Measurements from ENCODE around the gene RAD51D.

The RAD51D gene

GRCh38 chr17:35056013-35056412 is 63.6 kb downstream of the RAD51D start:
- DNase-seq (ENCODE audit: low read depth) = no peak

GRCh38 chr17:35053204-35053603 is 66.5 kb downstream of the RAD51D start:
- no peak for TF ChIP-seq CTCF (conservative IDR thresholded peaks at IDR 0.05; ENCODE audit: low read depth, low read length)
- DNase-seq (ENCODE audit: low read depth) = no peak
- H3K4me3 ChIP-seq (ENCODE audit: low read length) = no peak overlapping the region

More at GRCh38 chr17:35056013-35056412, 63.6 kb downstream of the RAD51D start:
- TF ChIP-seq CTCF (conservative IDR thresholded peaks at IDR 0.05; ENCODE audit: low read depth, low read length) = no peak
- H3K4me3 ChIP-seq (ENCODE audit: low read length) = no peak overlapping the region

GRCh38 chr17:35052780-35053179 is 66.9 kb downstream of the RAD51D start:
- TF ChIP-seq CTCF (conservative IDR thresholded peaks at IDR 0.05; ENCODE audit: low read depth, low read length) = no peak
- no peak for DNase-seq (ENCODE audit: low read depth)
- H3K4me3 ChIP-seq (ENCODE audit: low read length) = no peak overlapping the region

GRCh38 chr17:35052241-35052610 is 67.4 kb downstream of the RAD51D start:
- TF ChIP-seq CTCF (conservative IDR thresholded peaks at IDR 0.05; ENCODE audit: low read depth, low read length) = no peak
- no peak overlapping the region for H3K4me3 ChIP-seq (ENCODE audit: low read length)
- DNase-seq (ENCODE audit: low read depth) = no peak

GRCh38 chr17:35051579-35052240 is 68.0 kb downstream of the RAD51D start:
- no peak for TF ChIP-seq CTCF (conservative IDR thresholded peaks at IDR 0.05; ENCODE audit: low read depth, low read length)
- no peak for DNase-seq (ENCODE audit: low read depth)
- no peak overlapping the region for H3K4me3 ChIP-seq (ENCODE audit: low read length)

GRCh38 chr17:35051183-35051578 is 68.5 kb downstream of the RAD51D start:
- no peak overlapping the region for H3K4me3 ChIP-seq (ENCODE audit: low read length)
- DNase-seq (ENCODE audit: low read depth) = no peak
- no peak for TF ChIP-seq CTCF (conservative IDR thresholded peaks at IDR 0.05; ENCODE audit: low read depth, low read length)

- no peak for DNase-seq (ENCODE audit: low read depth)
- no peak for TF ChIP-seq CTCF (conservative IDR thresholded peaks at IDR 0.05; ENCODE audit: low read depth, low read length)
Measured at GRCh38 chr17:35050170-35050569, 69.5 kb downstream of the RAD51D start.

More at GRCh38 chr17:35050170-35050569, 69.5 kb downstream of the RAD51D start:
- no peak overlapping the region for H3K4me3 ChIP-seq (ENCODE audit: low read length)
